Skin epidermis (tissue), 12 donors: Measurements from ENCODE around the gene RAB3GAP2.
"Not testable (repeated sequence)": the region's sequence is repeated elsewhere in the genome, so short reads cannot be mapped to it uniquely, and the experiment has no call there.

Source experiments
- H3K27ac ChIP-seq, 21 experiments: fragments of 200-600 bp; sonication (generic) in 11 of 21; one replicate each; pipeline ENCODE4 v1.5.0; 2020; ENCODE audit warnings: mild to moderate bottlenecking in 3 of 21, inconsistent platforms in 2 of 21, moderate library complexity in 2 of 21
- H3K4me3 ChIP-seq, 7 experiments: fragments of 200-600 bp; sonication (generic) in 2 of 7; one replicate each; pipeline ENCODE4 v1.5.0; 2020; ENCODE audit warnings: inconsistent platforms in 2 of 7, mild to moderate bottlenecking in 2 of 7, moderate library complexity in 1 of 7

Gene RAB3GAP2

DNA sequence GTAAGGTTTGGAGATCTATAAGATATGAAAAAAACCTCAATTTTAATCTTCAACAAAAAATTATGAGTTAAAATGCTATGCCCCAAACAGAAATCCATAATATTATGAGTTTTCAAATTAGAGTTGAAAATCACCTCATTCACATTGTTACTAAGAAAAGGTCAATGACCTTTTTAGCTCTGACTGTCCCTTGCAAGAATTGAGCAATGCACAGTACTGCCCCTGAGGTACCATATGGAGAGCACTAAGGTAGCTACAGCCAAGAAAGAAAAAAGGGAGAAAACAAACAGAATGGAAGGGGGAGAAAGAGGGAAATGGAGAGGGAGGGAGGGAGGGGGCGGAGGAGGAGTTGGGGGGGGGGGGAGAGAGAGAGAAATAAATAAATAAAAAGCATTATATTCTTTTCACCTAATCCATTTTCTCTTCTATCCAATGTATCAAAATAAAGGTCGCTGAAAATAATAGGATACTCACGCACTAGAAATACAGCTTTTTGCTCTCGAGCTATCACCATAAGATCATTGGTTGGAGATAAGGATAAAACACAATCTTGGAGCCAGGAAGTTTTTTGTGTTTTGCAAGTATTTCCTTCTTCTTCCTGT is 58.8 kb downstream of the RAB3GAP2 start:
- Histone ChIP-seq H3K4me3 (no peak overlapping the region), H3K27ac (peak overlapping the region in 1 of 21 experiments; percentile 6)

DNA sequence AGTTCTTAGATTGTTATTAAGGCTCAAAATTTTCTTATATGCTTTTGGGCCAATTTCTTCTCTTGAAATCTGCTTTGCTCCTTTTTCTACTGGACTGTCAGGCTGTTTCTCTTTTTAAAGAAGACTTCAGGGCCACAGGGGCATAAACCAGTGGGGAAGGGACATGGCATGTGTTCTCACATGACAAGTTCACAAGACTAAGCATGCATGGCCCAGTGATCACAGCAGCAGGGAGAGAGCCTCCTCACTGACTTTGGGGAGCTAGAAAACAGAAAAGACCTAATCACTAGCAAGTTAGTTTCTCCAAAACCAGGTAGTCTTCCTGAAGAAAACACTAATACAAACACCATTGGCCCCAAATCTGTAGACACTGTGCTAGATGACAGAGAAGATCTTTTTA is 64.8 kb downstream of the RAB3GAP2 start:
- no peak overlapping the region for H3K4me3 ChIP-seq
- H3K27ac ChIP-seq, result no peak overlapping the region

DNA sequence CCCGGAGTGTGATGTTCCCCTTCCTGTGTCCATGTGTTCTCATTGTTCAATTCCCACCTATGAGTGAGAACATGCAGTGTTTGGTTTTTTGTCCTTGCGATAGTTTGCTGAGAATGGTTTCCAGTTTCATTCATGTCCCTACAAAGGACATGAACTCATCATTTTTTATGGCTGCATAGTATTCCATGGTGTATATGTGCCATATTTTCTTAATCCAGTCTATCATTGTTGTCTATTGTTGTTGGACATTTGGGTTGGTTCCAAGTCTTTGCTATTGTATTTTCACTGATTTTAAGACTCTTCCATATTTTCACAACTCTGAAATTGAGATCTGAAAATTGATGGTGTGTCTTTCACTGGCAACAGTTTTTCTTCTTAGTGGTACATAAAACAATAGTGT is 67.5 kb downstream of the RAB3GAP2 start:
- H3K27ac ChIP-seq, result not testable (repeated sequence)

DNA sequence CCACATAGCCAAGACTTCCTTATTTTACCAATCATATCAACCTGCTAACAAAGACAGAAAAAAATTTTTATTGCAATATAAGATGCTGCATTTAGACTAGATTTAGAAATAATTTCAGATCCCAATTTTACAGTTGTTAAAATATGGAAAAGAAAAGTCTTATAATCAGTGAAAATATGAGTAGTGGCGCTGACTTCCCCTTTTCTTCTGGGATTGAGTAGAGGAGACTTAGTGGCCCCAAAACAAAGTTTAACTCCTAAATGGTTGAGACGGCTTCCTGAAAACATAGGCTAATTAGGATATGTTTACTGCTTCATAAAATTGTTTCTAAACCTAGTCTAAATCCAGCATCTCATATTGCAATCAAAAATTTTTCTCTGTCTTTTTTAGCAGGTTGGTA is 68.4 kb downstream of the RAB3GAP2 start:
- Histone ChIP-seq H3K27ac (no peak overlapping the region), H3K4me3 (no peak overlapping the region)

More for the DNA sequence above, 67.5 kb downstream of the RAB3GAP2 start:
- H3K4me3 ChIP-seq, result not testable (repeated sequence)

DNA sequence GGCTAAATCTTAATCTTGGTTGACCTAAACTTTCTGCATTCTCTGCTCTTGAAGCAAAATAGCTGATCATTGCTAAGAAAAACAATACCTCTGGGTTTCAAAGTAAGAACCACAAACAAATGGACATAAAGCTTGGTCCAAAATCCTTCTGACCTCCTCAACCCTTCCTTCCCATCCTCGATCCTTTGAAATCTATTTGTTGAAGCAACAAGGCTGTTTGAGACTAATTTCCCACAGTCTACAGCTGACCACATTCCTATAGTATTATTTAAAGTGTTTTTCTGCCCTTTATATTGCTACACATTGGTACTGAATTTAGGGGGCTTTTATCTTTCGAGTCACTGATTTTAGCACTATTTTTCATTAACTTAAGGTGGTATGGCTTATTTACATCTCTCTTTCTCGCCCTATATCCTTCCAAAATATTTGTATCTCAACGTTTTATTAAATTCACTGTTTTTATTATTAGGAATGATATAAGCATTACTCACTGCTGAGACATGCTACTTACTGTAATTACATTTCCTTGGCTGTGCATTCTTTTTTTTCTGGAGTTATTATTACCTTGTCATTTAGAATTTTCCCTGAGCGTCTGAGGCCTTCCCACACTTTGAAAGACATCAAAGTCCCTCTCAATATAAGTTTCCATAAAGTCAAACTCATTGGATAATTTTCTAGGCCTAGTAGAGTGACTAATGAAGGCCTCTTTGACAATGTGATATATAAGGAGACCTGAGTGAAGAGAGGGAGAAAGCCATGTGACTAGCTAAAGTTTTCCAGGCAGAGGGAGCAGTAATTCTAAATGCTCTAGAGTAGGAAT is 73.9 kb downstream of the RAB3GAP2 start:
- no peak overlapping the region for H3K4me3 ChIP-seq
- H3K27ac ChIP-seq, result no peak overlapping the region

DNA sequence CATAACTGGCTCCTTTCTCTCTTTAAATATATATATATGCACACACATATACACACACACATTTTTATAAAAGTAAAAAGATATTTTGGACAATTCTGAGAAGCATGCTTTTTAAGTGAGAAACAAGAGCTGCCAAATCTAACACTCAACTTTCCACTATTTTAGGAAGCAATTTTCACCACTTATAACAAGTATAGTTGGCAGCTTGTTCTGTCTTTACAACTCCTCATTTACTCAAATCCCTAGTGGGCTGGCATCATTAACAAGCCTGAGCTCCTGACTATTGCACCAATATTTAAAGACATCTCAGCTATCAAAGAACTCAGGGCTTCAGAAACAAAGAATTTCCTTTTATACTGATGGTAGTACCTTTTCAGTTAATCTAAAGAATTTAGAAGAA is 76.6 kb downstream of the RAB3GAP2 start:
- no peak overlapping the region for H3K27ac ChIP-seq
- no peak overlapping the region for H3K4me3 ChIP-seq

DNA sequence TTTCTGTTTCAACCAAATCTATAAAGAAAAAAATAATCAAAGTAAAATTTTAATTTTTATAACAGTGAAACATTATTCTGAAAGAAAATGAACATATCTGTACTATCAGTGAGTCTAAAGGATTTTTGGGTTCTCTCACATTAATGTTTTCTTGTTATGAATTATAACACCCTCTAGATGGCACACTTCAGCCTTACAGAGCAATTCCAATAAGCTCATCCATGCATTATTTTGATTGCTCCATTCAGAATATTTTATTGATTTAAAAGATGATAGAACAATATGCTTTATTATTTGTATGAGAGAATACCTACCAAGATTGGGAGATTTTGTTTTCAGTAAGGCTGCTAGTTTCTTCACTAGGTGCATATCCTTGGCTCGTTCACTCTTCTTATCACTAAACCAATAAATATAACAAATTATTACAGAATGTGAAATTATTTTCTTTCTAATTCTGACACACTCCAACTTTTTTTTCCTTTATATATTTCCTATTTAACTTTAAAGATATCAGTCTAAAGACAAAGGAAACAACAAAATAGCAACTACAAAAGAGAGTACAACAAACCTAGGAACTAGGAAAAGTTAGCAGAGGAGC is 82.4 kb downstream of the RAB3GAP2 start:
- Histone ChIP-seq H3K4me3 (no peak overlapping the region), H3K27ac (no peak overlapping the region)

DNA sequence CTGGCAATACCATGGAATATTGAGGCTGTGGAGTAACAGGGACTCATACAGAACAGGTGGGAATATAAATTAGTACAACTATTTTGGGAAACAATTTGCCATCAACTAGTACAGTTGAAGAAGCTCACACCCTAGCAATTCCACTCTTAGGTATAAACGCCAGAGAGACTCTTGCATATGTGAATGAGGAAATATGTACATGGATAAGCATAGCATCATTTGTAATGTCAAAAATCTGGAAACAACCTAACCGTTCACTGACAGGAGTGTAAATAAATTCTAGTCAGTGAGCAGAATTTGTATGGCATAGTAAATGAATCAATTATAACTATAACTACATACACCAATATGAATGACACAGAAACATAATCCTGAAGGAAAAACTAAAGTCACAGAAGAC is 83.7 kb downstream of the RAB3GAP2 start:
- Histone ChIP-seq H3K27ac (no peak overlapping the region), H3K4me3 (no peak overlapping the region)

DNA sequence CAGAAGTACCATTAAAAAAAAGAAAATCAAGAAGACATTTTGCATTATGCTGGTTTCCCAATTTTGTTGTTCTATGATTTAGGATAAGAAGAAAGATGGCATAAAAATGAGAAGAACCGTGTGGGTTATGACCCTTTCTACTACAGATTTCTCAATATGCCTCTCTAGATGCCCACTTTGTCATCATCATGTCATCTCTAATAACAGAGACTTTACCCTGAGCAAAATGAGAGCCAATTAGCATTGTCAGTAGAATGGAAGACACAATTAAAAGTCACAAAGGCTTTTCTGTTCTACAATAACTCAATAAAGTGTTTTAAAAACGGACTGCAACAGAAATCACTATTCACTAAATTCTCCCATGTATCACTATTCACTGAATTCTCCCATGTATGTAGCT is 85.5 kb downstream of the RAB3GAP2 start:
- H3K4me3 ChIP-seq, result no peak overlapping the region

DNA sequence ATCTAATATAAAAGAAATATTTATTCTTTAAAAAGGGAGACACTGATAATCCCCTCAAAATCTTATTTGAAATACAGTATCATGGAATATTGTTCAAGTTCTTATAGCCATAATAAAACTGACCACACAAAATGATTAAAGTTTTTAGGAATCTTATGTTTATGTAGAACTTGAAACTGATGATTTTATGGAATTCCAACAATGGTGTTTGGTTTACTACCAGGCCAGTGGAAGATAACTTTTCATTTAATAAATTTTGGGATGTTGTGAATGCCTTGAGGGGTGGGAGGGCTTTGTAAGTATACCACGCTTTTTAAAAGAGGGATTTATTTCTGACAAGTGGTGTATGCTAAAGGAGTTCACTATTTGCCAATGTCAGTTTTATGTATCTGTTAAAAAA is 87.7 kb downstream of the RAB3GAP2 start:
- Histone ChIP-seq H3K4me3 (no peak overlapping the region), H3K27ac (no peak overlapping the region)

More for the DNA sequence above, 85.5 kb downstream of the RAB3GAP2 start:
- no peak overlapping the region for H3K27ac ChIP-seq

DNA sequence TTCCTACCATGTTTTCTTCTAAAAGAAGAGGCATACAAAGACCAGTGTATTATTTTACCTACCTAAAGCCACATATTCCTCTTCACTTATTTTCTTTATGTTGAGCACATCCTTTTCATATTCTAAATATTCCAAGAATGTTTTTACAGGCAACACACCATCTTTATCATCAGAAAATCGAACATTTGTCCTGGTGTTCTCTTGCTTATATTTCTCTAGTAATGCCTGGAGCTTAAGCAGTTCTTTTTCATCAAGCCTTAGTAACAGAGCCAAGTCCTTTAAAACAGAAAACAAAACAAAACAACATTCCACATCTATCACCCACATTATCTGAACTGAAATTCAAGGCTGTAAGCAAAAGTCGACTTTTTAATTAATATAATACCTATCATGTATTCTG is 89.6 kb downstream of the RAB3GAP2 start:
- Histone ChIP-seq H3K27ac (no peak overlapping the region), H3K4me3 (no peak overlapping the region)

DNA sequence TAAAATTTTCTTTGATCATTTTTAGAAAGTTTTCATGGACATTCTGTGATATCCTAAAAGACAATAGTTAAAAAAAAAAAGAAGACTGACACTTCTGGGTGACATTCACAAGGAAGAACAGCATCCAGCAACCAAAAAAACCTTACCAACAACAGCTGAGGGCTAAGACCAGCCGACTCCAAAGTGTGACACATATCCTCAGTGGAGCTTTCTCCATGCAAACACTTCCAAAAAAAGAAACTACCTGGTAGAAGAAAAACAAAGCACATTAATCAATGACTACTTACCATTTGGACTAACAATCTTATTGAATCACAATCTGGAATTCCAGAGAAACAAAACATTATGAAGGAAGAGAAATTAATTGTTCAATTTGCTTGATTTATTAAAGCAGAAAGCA is 90.1 kb downstream of the RAB3GAP2 start:
- Histone ChIP-seq H3K4me3 (no peak overlapping the region), H3K27ac (no peak overlapping the region)

DNA sequence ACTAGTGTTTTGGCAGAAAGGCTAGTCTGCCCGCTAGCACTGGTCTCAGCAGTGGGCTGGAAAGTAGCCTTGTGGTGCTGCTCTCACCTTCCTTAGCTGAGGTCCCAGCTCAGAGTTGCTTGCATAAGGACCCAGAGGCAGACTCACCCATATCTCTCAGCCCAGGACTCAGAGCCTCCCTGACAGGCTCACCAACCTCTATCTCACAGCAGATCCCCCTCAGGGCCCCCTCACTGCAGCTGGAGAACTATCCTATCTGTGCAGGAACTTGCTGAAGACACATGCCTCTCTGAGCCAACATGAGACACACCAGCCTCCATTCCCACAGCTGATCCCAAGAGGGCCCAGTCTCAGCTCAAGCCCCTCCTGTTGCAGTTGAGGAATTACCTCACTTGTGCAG is 95.7 kb downstream of the RAB3GAP2 start:
- no peak overlapping the region for H3K27ac ChIP-seq
- H3K4me3 ChIP-seq, result no peak overlapping the region

DNA sequence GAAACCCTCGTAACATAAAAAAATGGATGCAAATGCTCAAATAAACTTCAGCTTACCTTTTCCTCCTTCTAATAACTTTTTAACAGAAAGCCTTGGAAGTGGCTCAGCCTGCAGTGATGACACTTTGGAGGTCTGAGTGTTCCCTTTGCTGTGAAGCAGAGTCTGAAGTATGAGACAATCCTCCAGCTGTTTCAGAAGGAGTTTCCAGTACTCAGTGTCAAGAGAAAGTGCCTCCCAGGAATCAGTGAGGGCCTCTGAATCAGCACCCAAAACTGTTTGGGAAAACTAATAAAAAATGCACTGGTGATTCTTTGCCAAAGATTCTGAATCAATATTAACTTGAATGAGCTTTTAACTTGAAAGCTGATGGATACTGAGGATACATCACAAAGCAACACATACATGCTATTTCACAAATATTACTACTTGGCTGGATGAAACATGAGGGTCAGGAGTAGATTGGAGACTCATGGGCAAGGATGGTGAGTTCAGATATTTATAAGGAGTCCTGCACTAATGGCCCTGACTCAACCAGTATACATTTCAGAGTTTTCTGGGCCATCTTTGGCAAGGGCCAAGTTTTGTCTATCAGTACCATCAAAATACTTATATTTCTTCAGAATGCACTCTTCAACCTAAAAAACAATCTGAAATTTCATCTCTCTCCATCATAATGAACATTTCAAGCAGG is 101.3 kb downstream of the RAB3GAP2 start:
- Histone ChIP-seq H3K4me3 (no peak overlapping the region), H3K27ac (no peak overlapping the region)

DNA sequence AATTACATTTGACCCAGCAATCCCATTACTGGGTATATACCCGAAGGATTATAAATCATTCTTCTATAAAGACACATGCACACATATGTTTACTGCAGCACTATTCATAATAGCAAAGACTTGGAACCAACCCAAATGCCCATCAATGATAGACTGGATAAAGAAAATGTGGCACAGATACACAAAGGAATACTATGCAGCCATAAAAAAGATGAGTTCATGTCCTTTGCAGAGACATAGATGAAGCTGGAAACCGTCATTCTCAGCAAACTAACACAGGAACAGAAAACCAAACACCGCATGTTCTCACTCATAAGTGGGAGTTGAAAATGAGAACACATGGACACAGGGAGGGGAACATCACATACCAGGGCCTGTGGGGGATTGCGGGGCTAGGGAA is 102.4 kb downstream of the RAB3GAP2 start:
- not testable (repeated sequence) for H3K4me3 ChIP-seq, H3K27ac ChIP-seq

DNA sequence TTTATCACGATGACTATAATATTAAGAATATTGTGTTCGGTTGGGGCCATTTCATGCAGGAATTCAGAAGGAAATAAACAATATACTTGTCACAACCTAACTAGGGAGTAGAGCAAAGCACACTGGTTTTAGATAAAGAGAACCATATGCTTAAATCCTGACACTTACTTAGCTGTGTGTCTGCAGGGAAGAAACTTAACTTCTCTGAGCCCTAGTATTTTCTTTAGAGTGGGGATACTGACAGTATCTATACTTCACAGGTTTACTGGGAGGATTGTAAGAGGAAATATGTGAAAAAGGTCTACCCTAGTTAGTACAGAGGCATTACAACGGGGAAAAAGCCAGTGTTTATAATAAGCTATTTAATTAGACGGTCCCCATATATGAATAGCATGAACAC is 105.4 kb downstream of the RAB3GAP2 start:
- H3K27ac ChIP-seq, result no peak overlapping the region
- H3K4me3 ChIP-seq, result no peak overlapping the region

DNA sequence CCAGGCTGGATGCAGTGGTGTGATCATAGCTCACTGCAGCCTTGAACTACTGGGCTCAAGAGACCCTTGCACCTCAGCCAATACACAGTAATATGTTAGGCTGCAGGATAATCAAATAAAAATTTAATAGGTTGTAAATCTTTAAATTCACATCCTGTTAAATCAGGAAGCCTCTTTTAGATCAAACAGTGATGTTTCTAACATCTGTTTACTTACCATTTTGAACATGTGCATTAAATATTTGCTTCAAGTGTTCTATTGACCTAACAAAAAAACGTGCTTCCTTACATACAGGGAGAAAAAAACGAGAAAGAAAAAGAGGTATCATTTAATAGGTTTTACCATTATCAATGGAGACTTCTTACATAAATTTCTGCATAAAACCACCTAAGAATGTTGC is 107.7 kb downstream of the RAB3GAP2 start:
- no peak overlapping the region for H3K4me3 ChIP-seq
- no peak overlapping the region for H3K27ac ChIP-seq

DNA sequence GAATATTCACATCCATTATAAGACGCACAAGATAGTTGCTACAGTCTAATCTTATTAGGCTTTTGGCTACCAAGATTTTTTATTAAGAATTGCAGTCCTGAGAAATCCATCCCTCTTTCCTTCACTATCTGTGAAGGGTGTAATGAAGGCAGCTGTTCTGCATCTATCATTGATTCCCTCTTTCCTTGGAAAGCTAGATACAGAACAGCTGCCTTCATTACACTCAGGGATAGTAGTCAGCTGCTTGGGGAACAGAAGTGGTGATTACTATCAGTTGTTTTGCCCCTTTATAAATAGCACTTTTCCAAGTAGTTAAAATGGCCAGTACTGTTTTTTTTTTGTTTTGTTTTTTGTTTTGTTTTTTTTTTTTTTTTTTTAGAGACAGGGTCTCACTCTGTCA is 108.1 kb downstream of the RAB3GAP2 start:
- no peak overlapping the region for H3K27ac ChIP-seq
- H3K4me3 ChIP-seq, result no peak overlapping the region

DNA sequence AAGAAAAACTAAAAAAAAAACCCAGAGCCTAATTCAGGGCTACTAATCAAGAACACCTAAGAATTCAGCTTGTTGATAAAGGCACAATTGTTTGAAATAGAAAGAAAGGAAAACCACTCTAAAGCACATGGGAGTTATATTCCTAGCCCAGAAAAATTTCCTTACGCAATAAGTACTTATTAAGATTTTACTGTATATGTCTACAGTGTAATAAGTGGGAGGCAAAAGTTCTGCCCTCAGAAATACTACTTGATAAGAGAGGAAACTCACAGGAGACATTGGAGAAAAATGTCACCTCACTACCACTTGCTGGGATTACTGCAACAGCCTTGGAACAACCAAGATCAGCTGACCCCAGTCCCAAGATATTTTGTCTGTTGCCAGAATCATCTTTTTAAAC is 112.2 kb downstream of the RAB3GAP2 start:
- Histone ChIP-seq H3K4me3 (no peak overlapping the region), H3K27ac (no peak overlapping the region)

DNA sequence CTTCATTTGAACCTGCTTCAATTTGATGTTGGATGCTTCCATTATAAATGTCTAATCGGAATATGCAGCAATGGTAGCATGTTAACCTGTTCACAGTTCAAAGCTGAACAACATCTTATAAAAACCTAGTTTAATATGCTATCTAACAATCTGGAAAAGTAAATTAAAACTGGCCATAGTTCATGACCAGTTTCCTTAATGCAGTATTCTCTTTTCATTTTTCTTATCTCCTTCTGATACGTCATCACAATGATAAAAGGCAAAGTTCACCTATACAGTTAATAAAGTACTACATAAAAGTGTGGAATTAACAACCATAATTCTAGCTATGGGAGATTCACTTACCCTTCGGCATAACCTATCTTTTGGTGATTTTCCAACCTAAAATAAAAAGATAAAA is 113.2 kb downstream of the RAB3GAP2 start:
- Histone ChIP-seq H3K4me3 (no peak overlapping the region), H3K27ac (no peak overlapping the region)

DNA sequence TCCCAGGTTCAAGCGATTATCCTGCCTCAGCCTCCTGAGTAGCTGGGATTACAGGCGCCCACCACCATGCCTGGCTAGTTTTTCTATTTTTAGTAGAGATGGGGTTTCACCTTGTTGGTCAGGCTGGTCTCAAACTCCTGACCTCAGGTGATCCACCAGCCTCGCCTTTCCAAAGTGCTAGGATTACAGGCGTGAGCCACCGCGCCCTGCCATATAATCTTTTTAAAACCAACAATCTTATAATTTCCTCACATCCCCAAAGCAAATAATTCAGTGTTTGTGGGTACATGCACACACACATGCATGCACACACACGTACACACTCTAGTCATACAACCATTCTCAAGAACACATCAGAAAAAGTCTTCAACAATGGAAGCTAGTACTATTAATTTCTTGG is 113.7 kb downstream of the RAB3GAP2 start:
- not testable (repeated sequence) for H3K4me3 ChIP-seq
- peak overlapping the region in 2 of 21 experiments; percentile 17 to 64 for H3K27ac ChIP-seq
